GM23248 (cell line): ENCODE results near the gene FAM114A1.

Source experiments
- EZH2 ChIP-seq: fragments of 200-600 bp; sonication (generic); IDR thresholded peaks from 2 replicates; pipeline ENCODE4 v1.6.1; 2018; ENCODE audit warnings: antibody characterized with exemption, mild to moderate bottlenecking; ENCODE audit not compliant: insufficient read depth, poor library complexity, severe bottlenecking
- EZH2phosphoT487 ChIP-seq: fragments of 200-600 bp; sonication (generic); IDR thresholded peaks from 2 replicates; pipeline ENCODE4 v1.6.1; 2018; ENCODE audit warnings: antibody characterized with exemption, moderate library complexity, mild to moderate bottlenecking, low read depth; ENCODE audit not compliant: insufficient read depth

DNA sequence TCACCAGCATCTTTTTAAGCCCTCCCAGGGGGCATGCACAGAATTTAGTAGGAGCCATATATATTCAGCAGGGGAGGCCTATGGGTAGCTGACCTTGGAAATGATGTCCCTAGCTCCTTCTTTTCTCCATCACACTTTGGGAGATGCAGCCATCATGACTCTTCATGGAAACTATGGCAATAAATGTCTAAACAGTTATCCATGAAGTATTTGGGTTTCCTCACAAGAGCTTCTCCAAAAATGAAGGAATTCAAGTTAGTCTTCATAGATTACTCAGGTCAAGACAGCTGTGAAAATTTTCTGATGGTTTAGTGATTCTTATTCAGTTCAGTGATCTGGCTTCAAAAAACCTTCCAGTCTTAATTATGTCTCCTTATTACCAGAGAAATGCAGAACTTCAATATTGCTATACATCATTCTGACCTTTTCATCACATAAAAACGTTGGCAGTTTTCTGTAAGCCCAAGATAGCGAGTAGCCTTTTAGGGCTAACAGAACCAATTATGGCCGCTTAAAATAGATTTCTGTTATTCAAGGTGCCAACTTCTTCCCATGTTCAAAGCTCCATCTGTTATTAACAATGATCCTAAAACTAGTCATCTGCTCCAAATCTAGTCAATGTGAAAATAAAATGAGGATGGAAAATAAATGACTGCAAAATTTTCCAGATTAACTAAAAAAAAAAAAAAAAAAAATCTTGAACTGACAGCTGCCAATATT lies 112.1 kb downstream of the FAM114A1 start:
- TF ChIP-seq EZH2phosphoT487 (no peak), EZH2 (no peak)
